ENCODE data around the gene GRK3.

Gene GRK3

DNA sequence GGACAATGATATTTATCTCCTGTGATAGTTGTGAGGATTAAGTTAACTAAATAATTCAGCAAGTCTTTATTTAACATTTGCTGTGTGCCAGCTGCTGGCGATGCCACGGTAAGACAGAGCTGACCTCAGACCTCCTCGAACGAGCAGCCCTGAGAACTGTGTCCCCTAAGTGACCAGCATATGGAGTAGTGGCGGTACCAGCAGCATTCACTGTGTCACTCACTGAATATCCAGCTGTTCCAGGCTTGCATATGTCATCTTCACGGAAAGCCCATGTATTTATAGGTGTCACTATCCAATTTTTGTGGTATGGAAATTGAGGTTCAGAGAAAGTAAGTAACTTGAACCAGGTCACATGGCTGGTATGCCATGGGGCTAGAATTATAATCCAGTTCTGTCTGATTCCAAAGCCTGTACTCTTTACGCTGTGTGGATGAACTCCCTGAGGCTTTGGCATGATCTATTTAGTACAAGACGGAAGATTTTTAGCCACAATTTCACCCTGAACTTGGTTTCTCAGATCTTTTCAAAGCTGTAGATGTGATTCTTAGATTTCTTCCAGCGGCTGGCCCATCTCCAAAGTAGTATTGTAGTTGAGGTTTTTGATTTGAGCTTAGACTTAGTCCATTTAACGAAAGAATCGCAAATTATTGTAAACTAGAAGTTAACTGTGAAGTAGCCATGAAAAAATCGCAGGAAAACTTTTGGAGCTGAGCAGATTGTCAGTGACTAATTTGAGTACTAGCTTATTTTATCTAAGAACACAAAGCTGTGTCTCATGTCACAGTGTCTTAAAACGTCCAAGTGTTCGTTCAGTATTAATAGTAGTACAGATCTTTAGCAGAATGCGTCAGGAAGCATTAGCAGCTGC lies 128.2 kb downstream of the GRK3 start:
- Histone ChIP-seq H3K27me3 (ENCODE audit: control insufficient read depth in 1 of 2, insufficient read depth in 2 of 2, low read length in 2 of 2) (no peaks in the 10 kb centered on the region), H3K4me3 (ENCODE audit: low read depth in 1 of 2, low read length in 2 of 2) (no peak overlapping the region), H3K27ac (ENCODE audit: low read depth, low read length) (no peak overlapping the region), H3K9me3 (ENCODE audit: control insufficient read depth in 1 of 2, low read length in 2 of 2) (no peaks in the 10 kb centered on the region), H3K4me1 (ENCODE audit: control insufficient read depth in 1 of 2, insufficient read depth in 2 of 2, low read length in 2 of 2) (no peaks in the 10 kb centered on the region), H3K36me3 (ENCODE audit: control insufficient read depth in 1 of 2, insufficient read depth in 2 of 2, low read length in 2 of 2) (no peaks in the 10 kb centered on the region), H3K9ac (ENCODE audit: low read depth in 1 of 2, low read length in 2 of 2) (no peak overlapping the region)

GRCh38 chr22:25693268-25693565 lies 128.7 kb downstream of the GRK3 start:
- Histone ChIP-seq H3K4me3 (ENCODE audit: low read depth in 1 of 2, low read length in 2 of 2) (no peak overlapping the region), H3K9me3 (ENCODE audit: control insufficient read depth in 1 of 2, low read length in 2 of 2) (no peaks in the 10 kb centered on the region), H3K27ac (ENCODE audit: low read depth, low read length) (no peak overlapping the region), H3K9ac (ENCODE audit: low read depth in 1 of 2, low read length in 2 of 2) (no peak overlapping the region), H3K27me3 (ENCODE audit: control insufficient read depth in 1 of 2, insufficient read depth in 2 of 2, low read length in 2 of 2) (no peaks in the 10 kb centered on the region), H3K4me1 (ENCODE audit: control insufficient read depth in 1 of 2, insufficient read depth in 2 of 2, low read length in 2 of 2) (no peaks in the 10 kb centered on the region), H3K36me3 (ENCODE audit: control insufficient read depth in 1 of 2, insufficient read depth in 2 of 2, low read length in 2 of 2) (no peaks in the 10 kb centered on the region)

GRCh38 chr22:25694196-25694907 lies 129.9 kb downstream of the GRK3 start:
- Histone ChIP-seq H3K9ac (ENCODE audit: low read depth in 1 of 2, low read length in 2 of 2) (no peak overlapping the region), H3K4me1 (ENCODE audit: control insufficient read depth in 1 of 2, insufficient read depth in 2 of 2, low read length in 2 of 2) (no peaks in the 10 kb centered on the region)

DNA sequence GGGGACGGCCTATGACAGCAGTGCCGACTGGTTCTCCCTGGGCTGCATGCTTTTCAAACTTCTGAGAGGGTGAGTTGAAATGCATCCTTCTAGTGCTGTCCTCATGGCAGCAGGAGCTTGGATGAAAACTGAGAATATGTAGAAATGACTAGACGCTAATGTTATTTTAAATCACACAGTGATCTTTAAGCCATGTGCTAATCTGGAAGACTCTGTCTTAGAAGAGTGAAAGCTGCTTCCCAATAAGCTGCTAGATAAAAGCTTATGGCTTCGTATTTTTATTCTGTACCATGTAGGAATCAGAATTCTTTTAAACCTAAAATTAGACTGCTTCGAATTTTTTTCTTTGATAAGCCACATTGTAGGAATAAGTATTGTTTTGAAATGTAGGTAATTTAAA lies 130.7 kb downstream of the GRK3 start:
- H3K4me1 ChIP-seq (ENCODE audit: control insufficient read depth in 1 of 2, insufficient read depth in 2 of 2, low read length in 2 of 2), result no peaks in the 10 kb centered on the region
- H3K9ac ChIP-seq (ENCODE audit: low read depth in 1 of 2, low read length in 2 of 2), result no peak overlapping the region

More at GRCh38 chr22:25694196-25694907, 129.9 kb downstream of the GRK3 start:
- H3K9me3 ChIP-seq (ENCODE audit: control insufficient read depth in 1 of 2, low read length in 2 of 2), result no peaks in the 10 kb centered on the region
- H3K27me3 ChIP-seq (ENCODE audit: control insufficient read depth in 1 of 2, insufficient read depth in 2 of 2, low read length in 2 of 2), result no peaks in the 10 kb centered on the region
- H3K36me3 ChIP-seq (ENCODE audit: control insufficient read depth in 1 of 2, insufficient read depth in 2 of 2, low read length in 2 of 2), result no peaks in the 10 kb centered on the region
- no peak overlapping the region for H3K27ac ChIP-seq (ENCODE audit: low read depth, low read length)
- no peak overlapping the region for H3K4me3 ChIP-seq (ENCODE audit: low read depth in 1 of 2, low read length in 2 of 2)

DNA sequence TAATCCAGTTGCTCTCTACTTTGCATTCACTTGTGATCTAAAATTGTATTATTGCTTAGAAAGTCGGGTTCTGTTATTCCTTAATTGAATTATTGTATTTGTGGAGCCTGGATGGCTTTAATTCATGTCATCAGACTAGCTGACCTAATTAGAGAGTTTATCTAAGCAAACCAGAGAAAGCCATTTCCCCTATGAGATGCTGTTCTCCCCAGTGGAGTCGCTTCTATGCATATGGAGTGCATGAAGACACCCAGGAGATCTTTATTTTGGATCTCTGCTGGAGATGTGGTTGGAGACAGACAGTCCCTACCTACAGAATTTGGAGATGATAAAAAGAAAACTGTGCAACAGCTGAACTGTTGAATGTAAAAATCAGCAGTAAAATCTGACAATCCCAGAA lies 132.3 kb downstream of the GRK3 start:
- H3K9ac ChIP-seq (ENCODE audit: low read depth in 1 of 2, low read length in 2 of 2), result no peak overlapping the region
- no peaks in the 10 kb centered on the region for H3K4me1 ChIP-seq (ENCODE audit: control insufficient read depth in 1 of 2, insufficient read depth in 2 of 2, low read length in 2 of 2)
- no peak overlapping the region for H3K4me3 ChIP-seq (ENCODE audit: low read depth in 1 of 2, low read length in 2 of 2)
- no peaks in the 10 kb centered on the region for H3K9me3 ChIP-seq (ENCODE audit: control insufficient read depth in 1 of 2, low read length in 2 of 2)
- no peak overlapping the region for H3K27ac ChIP-seq (ENCODE audit: low read depth, low read length)
- no peaks in the 10 kb centered on the region for H3K27me3 ChIP-seq (ENCODE audit: control insufficient read depth in 1 of 2, insufficient read depth in 2 of 2, low read length in 2 of 2)
- no peaks in the 10 kb centered on the region for H3K36me3 ChIP-seq (ENCODE audit: control insufficient read depth in 1 of 2, insufficient read depth in 2 of 2, low read length in 2 of 2)

More for the DNA sequence above, 130.7 kb downstream of the GRK3 start:
- no peaks in the 10 kb centered on the region for H3K36me3 ChIP-seq (ENCODE audit: control insufficient read depth in 1 of 2, insufficient read depth in 2 of 2, low read length in 2 of 2)
- no peak overlapping the region for H3K4me3 ChIP-seq (ENCODE audit: low read depth in 1 of 2, low read length in 2 of 2)
- H3K9me3 ChIP-seq (ENCODE audit: control insufficient read depth in 1 of 2, low read length in 2 of 2), result no peaks in the 10 kb centered on the region
- no peaks in the 10 kb centered on the region for H3K27me3 ChIP-seq (ENCODE audit: control insufficient read depth in 1 of 2, insufficient read depth in 2 of 2, low read length in 2 of 2)
- H3K27ac ChIP-seq (ENCODE audit: low read depth, low read length), result no peak overlapping the region

DNA sequence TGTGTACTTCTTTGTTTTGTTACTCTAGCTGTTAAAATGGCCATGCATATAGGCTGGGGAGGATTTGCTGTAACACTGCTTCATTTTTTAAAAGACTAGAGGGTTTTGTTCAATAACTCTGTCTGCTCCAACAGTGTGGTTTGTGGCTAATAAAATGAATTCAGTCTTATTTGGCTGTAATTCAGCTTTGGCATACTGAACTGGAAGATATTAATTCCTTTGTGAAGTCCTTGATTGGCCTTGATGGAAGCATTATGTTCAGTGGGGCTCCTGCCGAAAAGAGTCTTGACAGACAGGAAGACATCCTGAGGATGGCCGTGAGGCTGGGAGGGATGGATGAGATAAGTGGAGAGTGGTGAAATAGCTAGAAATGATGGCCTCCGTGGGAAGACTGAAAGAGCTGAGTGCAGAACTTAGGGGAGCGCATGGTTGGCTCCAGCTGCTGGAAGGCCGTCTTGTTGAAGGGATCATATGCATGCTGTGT lies 132.7 kb downstream of the GRK3 start:
- no peaks in the 10 kb centered on the region for H3K4me1 ChIP-seq (ENCODE audit: control insufficient read depth in 1 of 2, insufficient read depth in 2 of 2, low read length in 2 of 2)

DNA sequence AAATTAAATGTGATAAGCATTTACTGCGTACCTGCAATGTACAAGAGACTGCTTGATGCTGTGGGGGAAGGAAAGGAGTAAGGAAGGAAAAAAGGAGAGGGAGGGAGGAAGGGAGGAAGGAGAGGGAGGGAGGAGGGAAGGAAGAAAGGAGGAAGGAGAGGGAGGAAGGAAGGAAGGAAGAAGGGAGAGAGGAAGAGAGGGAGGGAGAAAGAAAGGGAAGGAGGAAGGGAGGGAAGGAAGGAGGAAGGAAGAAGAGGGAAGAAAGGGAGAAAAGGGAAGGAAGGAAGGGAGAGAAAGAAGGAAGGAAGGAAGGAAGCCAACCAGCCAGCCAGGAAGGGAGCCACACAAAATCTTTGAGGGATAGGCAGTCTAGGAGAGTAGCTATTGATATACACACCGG lies 133.5 kb downstream of the GRK3 start:
- Histone ChIP-seq H3K4me3 (ENCODE audit: low read depth in 1 of 2, low read length in 2 of 2) (no peak overlapping the region), H3K27ac (ENCODE audit: low read depth, low read length) (no peak overlapping the region), H3K9me3 (ENCODE audit: control insufficient read depth in 1 of 2, low read length in 2 of 2) (no peaks in the 10 kb centered on the region), H3K36me3 (ENCODE audit: control insufficient read depth in 1 of 2, insufficient read depth in 2 of 2, low read length in 2 of 2) (no peaks in the 10 kb centered on the region), H3K4me1 (ENCODE audit: control insufficient read depth in 1 of 2, insufficient read depth in 2 of 2, low read length in 2 of 2) (no peaks in the 10 kb centered on the region), H3K27me3 (ENCODE audit: control insufficient read depth in 1 of 2, insufficient read depth in 2 of 2, low read length in 2 of 2) (no peaks in the 10 kb centered on the region), H3K9ac (ENCODE audit: low read depth in 1 of 2, low read length in 2 of 2) (no peak overlapping the region)

More for the DNA sequence above, 132.7 kb downstream of the GRK3 start:
- Histone ChIP-seq H3K36me3 (ENCODE audit: control insufficient read depth in 1 of 2, insufficient read depth in 2 of 2, low read length in 2 of 2) (no peaks in the 10 kb centered on the region), H3K9me3 (ENCODE audit: control insufficient read depth in 1 of 2, low read length in 2 of 2) (no peaks in the 10 kb centered on the region), H3K4me3 (ENCODE audit: low read depth in 1 of 2, low read length in 2 of 2) (no peak overlapping the region), H3K9ac (ENCODE audit: low read depth in 1 of 2, low read length in 2 of 2) (no peak overlapping the region), H3K27me3 (ENCODE audit: control insufficient read depth in 1 of 2, insufficient read depth in 2 of 2, low read length in 2 of 2) (no peaks in the 10 kb centered on the region), H3K27ac (ENCODE audit: low read depth, low read length) (no peak overlapping the region)

GRCh38 chr22:25698461-25698860 lies 134.0 kb downstream of the GRK3 start:
- H3K9ac ChIP-seq (ENCODE audit: low read depth in 1 of 2, low read length in 2 of 2), result no peak overlapping the region
- no peak overlapping the region for H3K4me3 ChIP-seq (ENCODE audit: low read depth in 1 of 2, low read length in 2 of 2)
- no peaks in the 10 kb centered on the region for H3K27me3 ChIP-seq (ENCODE audit: control insufficient read depth in 1 of 2, insufficient read depth in 2 of 2, low read length in 2 of 2)
- H3K9me3 ChIP-seq (ENCODE audit: control insufficient read depth in 1 of 2, low read length in 2 of 2), result no peaks in the 10 kb centered on the region
- H3K4me1 ChIP-seq (ENCODE audit: control insufficient read depth in 1 of 2, insufficient read depth in 2 of 2, low read length in 2 of 2), result no peaks in the 10 kb centered on the region
- H3K27ac ChIP-seq (ENCODE audit: low read depth, low read length), result no peak overlapping the region
- no peaks in the 10 kb centered on the region for H3K36me3 ChIP-seq (ENCODE audit: control insufficient read depth in 1 of 2, insufficient read depth in 2 of 2, low read length in 2 of 2)

DNA sequence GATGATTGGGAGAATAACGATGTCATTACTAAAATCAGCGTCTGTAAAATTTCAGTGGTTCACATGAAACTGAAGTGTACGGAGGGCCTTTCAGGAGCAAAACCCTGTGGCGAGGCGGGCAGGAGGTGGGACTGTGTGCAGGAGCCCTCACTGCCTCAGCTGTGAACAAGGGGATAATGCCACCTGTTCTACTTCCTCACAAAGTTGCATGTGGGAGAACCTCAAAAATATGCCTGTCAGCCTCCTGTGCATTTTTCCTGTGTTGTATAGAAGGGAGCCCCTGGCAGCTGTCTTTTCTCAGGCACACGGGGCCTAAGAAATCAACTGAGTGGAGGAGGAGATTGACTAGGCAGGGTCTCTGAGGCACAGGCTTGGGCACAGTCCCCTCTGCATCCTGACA lies 134.5 kb downstream of the GRK3 start:
- Histone ChIP-seq H3K27me3 (ENCODE audit: control insufficient read depth in 1 of 2, insufficient read depth in 2 of 2, low read length in 2 of 2) (no peaks in the 10 kb centered on the region), H3K4me3 (ENCODE audit: low read depth in 1 of 2, low read length in 2 of 2) (no peak overlapping the region), H3K9ac (ENCODE audit: low read depth in 1 of 2, low read length in 2 of 2) (no peak overlapping the region), H3K36me3 (ENCODE audit: control insufficient read depth in 1 of 2, insufficient read depth in 2 of 2, low read length in 2 of 2) (no peaks in the 10 kb centered on the region), H3K9me3 (ENCODE audit: control insufficient read depth in 1 of 2, low read length in 2 of 2) (no peaks in the 10 kb centered on the region), H3K4me1 (ENCODE audit: control insufficient read depth in 1 of 2, insufficient read depth in 2 of 2, low read length in 2 of 2) (no peaks in the 10 kb centered on the region), H3K27ac (ENCODE audit: low read depth, low read length) (no peak overlapping the region)

DNA sequence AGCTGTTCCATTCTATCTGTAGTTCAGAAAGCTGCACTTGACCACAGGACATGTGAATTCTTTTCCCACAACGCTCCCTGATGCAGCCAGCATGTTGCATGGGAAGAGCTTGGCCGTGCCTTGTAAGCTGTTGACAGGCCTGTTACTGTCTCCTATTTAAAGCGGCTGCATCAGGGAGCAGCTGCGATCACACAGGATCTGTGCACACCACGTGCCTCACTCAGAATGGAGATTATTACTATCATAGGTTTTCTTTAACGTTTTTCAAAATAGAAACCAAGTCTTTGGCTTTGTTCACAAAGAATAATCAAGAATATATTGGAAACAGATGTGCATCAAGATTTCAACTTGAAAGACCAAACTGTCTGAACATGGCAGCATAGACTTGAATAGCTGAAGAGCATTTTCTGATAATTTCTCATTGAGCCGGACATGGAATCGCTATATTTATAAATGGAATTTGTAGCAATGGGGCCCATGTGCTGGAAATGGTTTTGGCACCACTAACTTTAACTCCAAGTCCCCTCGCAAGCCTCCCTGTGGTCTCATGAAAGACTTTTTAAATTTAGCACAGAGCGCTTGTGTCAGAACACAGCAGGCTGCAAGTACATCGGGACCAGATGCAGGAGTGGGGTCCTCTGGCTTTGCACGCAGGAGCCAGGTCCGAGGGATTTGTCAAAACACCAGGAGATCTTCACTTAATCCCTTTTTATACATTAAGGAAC lies 136.7 kb downstream of the GRK3 start:
- Histone ChIP-seq H3K4me3 (ENCODE audit: low read depth in 1 of 2, low read length in 2 of 2) (no peak overlapping the region), H3K27ac (ENCODE audit: low read depth, low read length) (no peak overlapping the region), H3K9me3 (ENCODE audit: control insufficient read depth in 1 of 2, low read length in 2 of 2) (no peaks in the 10 kb centered on the region), H3K27me3 (ENCODE audit: control insufficient read depth in 1 of 2, insufficient read depth in 2 of 2, low read length in 2 of 2) (no peaks in the 10 kb centered on the region), H3K36me3 (ENCODE audit: control insufficient read depth in 1 of 2, insufficient read depth in 2 of 2, low read length in 2 of 2) (no peaks in the 10 kb centered on the region), H3K9ac (ENCODE audit: low read depth in 1 of 2, low read length in 2 of 2) (no peak overlapping the region), H3K4me1 (ENCODE audit: control insufficient read depth in 1 of 2, insufficient read depth in 2 of 2, low read length in 2 of 2) (no peaks in the 10 kb centered on the region)
